CD8-positive, alpha-beta memory T cell (primary cell): ENCODE data around the gene PATJ. TPM values are rescaled to one million over a fixed set of nuclear protein-coding genes. Genes with fewer than 3 reads are reported as not detected.

Experiments used
- CTCF ChIA-PET: fragments of 350-600 bp; sonication (Branson Sonifier 250); formaldehyde crosslinking; loops from one replicate; lab custom pipeline; 2021; ENCODE audit warnings: antibody characterized with exemption; lab: Charles Lee
- POLR2A ChIA-PET: fragments of 350-600 bp; sonication (Branson Sonifier 250); formaldehyde crosslinking; loops from one replicate; lab custom pipeline; 2021; ENCODE audit warnings: antibody characterized with exemption; lab: Charles Lee
- DNase-seq, 5 donors: peaks; one replicate each; pipeline versions ENCODE4 v3.0.0 to v3.0.0-alpha.2; 2020 to 2022; ENCODE audit warnings: mixed read lengths in 1 of 5
- H3K27ac ChIP-seq: one replicate; pipeline ENCODE4 v1.7.0; 2013; ENCODE audit warnings: low read depth, mild to moderate bottlenecking, low read length, moderate library complexity
- H3K27me3 ChIP-seq: 2 replicates; pipeline ENCODE4 v1.7.0; 2013; ENCODE audit warnings: low read length, mild to moderate bottlenecking; ENCODE audit not compliant: insufficient read depth, poor library complexity, severe bottlenecking
- H3K36me3 ChIP-seq: 2 replicates; pipeline ENCODE4 v1.7.0; 2013; ENCODE audit warnings: mild to moderate bottlenecking, low read length, moderate library complexity; ENCODE audit not compliant: insufficient read depth
- H3K4me1 ChIP-seq: 2 replicates; pipeline ENCODE4 v1.7.0; 2013; ENCODE audit warnings: mild to moderate bottlenecking, low read length, moderate library complexity; ENCODE audit not compliant: insufficient read depth
- H3K4me3 ChIP-seq: 2 replicates; pipeline ENCODE4 v1.7.0; 2013; ENCODE audit warnings: mild to moderate bottlenecking, low read length
- H3K9me3 ChIP-seq: 2 replicates; pipeline ENCODE4 v1.7.0; 2013; ENCODE audit warnings: mild to moderate bottlenecking, low read length
- H3K27ac Mint-ChIP-seq, 8 donors: one replicate each; pipeline ENCODE4 v1.8.0; 2020 to 2021; ENCODE audit warnings: mixed read lengths in 8 of 8, mild to moderate bottlenecking in 6 of 8, inconsistent platforms in 3 of 8, moderate library complexity in 3 of 8
- H3K27me3 Mint-ChIP-seq, 2 donors: one replicate each; pipeline ENCODE4 v1.8.0; 2020 to 2021; ENCODE audit warnings: mixed read lengths in 2 of 2, mild to moderate bottlenecking in 1 of 2, moderate library complexity in 1 of 2
- H3K36me3 Mint-ChIP-seq, 3 donors: one replicate each; pipeline ENCODE4 v1.8.0; 2020 to 2021; ENCODE audit warnings: mixed read lengths in 3 of 3, inconsistent platforms in 1 of 3, mild to moderate bottlenecking in 1 of 3
- H3K4me1 Mint-ChIP-seq, 3 donors: one replicate each; pipeline ENCODE4 v1.8.0; 2020 to 2021; ENCODE audit warnings: mixed read lengths in 3 of 3, inconsistent platforms in 1 of 3, mild to moderate bottlenecking in 1 of 3
- H3K4me3 Mint-ChIP-seq, 7 donors: one replicate each; pipeline ENCODE4 v1.8.0; 2020 to 2021; ENCODE audit warnings: mixed read lengths in 7 of 7, mild to moderate bottlenecking in 6 of 7, moderate library complexity in 4 of 7, inconsistent platforms in 2 of 7
- H3K9me3 Mint-ChIP-seq, 5 donors: one replicate each; pipeline ENCODE4 v1.8.0; 2020 to 2022; ENCODE audit warnings: mixed read lengths in 5 of 5, mild to moderate bottlenecking in 3 of 5, moderate library complexity in 2 of 5, inconsistent platforms in 1 of 5
- polyA plus RNA-seq: library from polyadenylated mRNA; unstranded; fragments of 300-500 nt; fragmentation: Illumina TruSeq; gene quantifications from one replicate; pipeline ENCODE4 v1.2.3, GENCODE V29; 2021
- total RNA-seq, 2 experiments: library from RNA; stranded (reverse); gene quantifications; one replicate each; pipeline ENCODE4 v1.2.3, GENCODE V29; 2021

Gene PATJ
- total and polyA plus RNA-seq, 3 experiments from 2014 or later = 9.8 to 24.4 (median 10.3) TPM

GRCh38 chr1:62117018-62117750, 374.9 kb downstream of the PATJ start:
- no peaks in the 10 kb centered on the region for H3K9me3 ChIP-seq
- Mint-ChIP-seq H3K27ac (no peak overlapping the region), H3K4me1 (no peaks in the 10 kb centered on the region), H3K9me3 (no peaks in the 10 kb centered on the region), H3K36me3 (peaks cover 18 to 58% (median 18%) of the 10 kb centered on the region in 3 donors), H3K27me3 (no peaks in the 10 kb centered on the region), H3K4me3 (no peak overlapping the region)
- no peak overlapping the region for H3K4me3 ChIP-seq
- H3K36me3 ChIP-seq = no peaks in the 10 kb centered on the region
- no peak for DNase-seq
- ChIA-PET CTCF (interaction anchor here (1.5 to 2.0 kb wide), 2 partner anchors 14 to 34 kb away, joined by 4 to 5 read pairs; no protein-coding TSS in a partner anchor), POLR2A (interaction anchor here (0.7 kb wide), 1 partner anchor 14 kb away, joined by 6 read pairs; no protein-coding TSS in a partner anchor)
- H3K27me3 ChIP-seq = no peaks in the 10 kb centered on the region
- no peaks in the 10 kb centered on the region for H3K4me1 ChIP-seq
- H3K27ac ChIP-seq = no peak overlapping the region

- Histone ChIP-seq H3K27me3 (no peaks in the 10 kb centered on the region), H3K9me3 (no peaks in the 10 kb centered on the region), H3K4me3 (no peak overlapping the region), H3K4me1 (no peaks in the 10 kb centered on the region), H3K27ac (no peak overlapping the region), H3K36me3 (no peaks in the 10 kb centered on the region)
- DNase-seq = no peak
- Mint-ChIP-seq H3K9me3 (no peaks in the 10 kb centered on the region), H3K4me1 (no peaks in the 10 kb centered on the region), H3K36me3 (peaks cover 10 to 37% (median 19%) of the 10 kb centered on the region in 3 donors), H3K27me3 (no peaks in the 10 kb centered on the region), H3K4me3 (no peak overlapping the region), H3K27ac (no peak overlapping the region)
- ChIA-PET CTCF (interaction anchor here (1.7 kb wide), 1 partner anchor 44 kb away, joined by 3 read pairs; no protein-coding TSS in a partner anchor), POLR2A (no interaction called here)
These were observed 384.5 kb downstream of the PATJ start for GRCh38 chr1:62126579-62127290.

- no peak for DNase-seq
- H3K27me3 ChIP-seq = no peaks in the 10 kb centered on the region
- no peaks in the 10 kb centered on the region for H3K4me1 ChIP-seq
- ChIA-PET CTCF (interaction anchor here (1.5 kb wide), 1 partner anchor 618 kb away, joined by 3 read pairs; no protein-coding TSS in a partner anchor), POLR2A (no interaction called here)
- H3K4me3 ChIP-seq = no peak overlapping the region
- H3K9me3 ChIP-seq = no peaks in the 10 kb centered on the region
- Mint-ChIP-seq H3K27ac (no peak overlapping the region), H3K36me3 (peaks cover 10 to 45% (median 21%) of the 10 kb centered on the region in 3 donors), H3K9me3 (no peaks in the 10 kb centered on the region), H3K4me3 (no peak overlapping the region), H3K27me3 (peaks cover 0 to 1% of the 10 kb centered on the region in 2 donors), H3K4me1 (no peaks in the 10 kb centered on the region)
- H3K27ac ChIP-seq = no peak overlapping the region
- no peaks in the 10 kb centered on the region for H3K36me3 ChIP-seq
These were observed 386.5 kb downstream of the PATJ start for GRCh38 chr1:62128745-62129144.

GRCh38 chr1:62131093-62131725, 388.9 kb downstream of the PATJ start:
- peak overlapping the region in 1 of 8 donors; percentile 32 for H3K27ac Mint-ChIP-seq

GRCh38 chr1:62138029-62138428, 395.7 kb downstream of the PATJ start:
- Histone ChIP-seq H3K27me3 (no peaks in the 10 kb centered on the region), H3K27ac (no peak overlapping the region), H3K9me3 (no peaks in the 10 kb centered on the region), H3K4me1 (no peaks in the 10 kb centered on the region), H3K4me3 (no peak overlapping the region), H3K36me3 (no peaks in the 10 kb centered on the region)
- DNase-seq = no peak
- H3K4me3 Mint-ChIP-seq = no peak overlapping the region
- ChIA-PET POLR2A (no interaction called here), CTCF (no interaction called here)
- peaks cover 0 to 3% of the 10 kb centered on the region in 2 donors for H3K27me3 Mint-ChIP-seq
- no peaks in the 10 kb centered on the region for H3K4me1 Mint-ChIP-seq
- peaks cover 0 to 35% (median 8%) of the 10 kb centered on the region in 3 donors for H3K36me3 Mint-ChIP-seq
- H3K9me3 Mint-ChIP-seq = no peaks in the 10 kb centered on the region
- H3K27ac Mint-ChIP-seq = peak overlapping the region in 1 of 8 donors; percentile 43

More at GRCh38 chr1:62131093-62131725, 388.9 kb downstream of the PATJ start:
- no peak overlapping the region for H3K27ac ChIP-seq
- no peaks in the 10 kb centered on the region for H3K9me3 ChIP-seq
- no peaks in the 10 kb centered on the region for H3K36me3 ChIP-seq
- no peak for DNase-seq
- ChIA-PET CTCF (interaction anchor here (0.9 to 2.8 kb wide), 8 partner anchors 8 to 49 kb away, joined by 3 to 9 read pairs (median 4); no protein-coding TSS in a partner anchor), POLR2A (no interaction called here)
- peaks cover 0 to 1% of the 10 kb centered on the region in 2 donors for H3K27me3 Mint-ChIP-seq
- no peaks in the 10 kb centered on the region for H3K4me1 Mint-ChIP-seq
- no peaks in the 10 kb centered on the region for H3K27me3 ChIP-seq
- H3K4me1 ChIP-seq = no peaks in the 10 kb centered on the region
- H3K4me3 Mint-ChIP-seq = no peak overlapping the region
- H3K9me3 Mint-ChIP-seq = no peaks in the 10 kb centered on the region
- H3K36me3 Mint-ChIP-seq = peaks cover 10 to 52% (median 21%) of the 10 kb centered on the region in 3 donors
- no peak overlapping the region for H3K4me3 ChIP-seq

- Histone ChIP-seq H3K9me3 (no peaks in the 10 kb centered on the region), H3K36me3 (no peaks in the 10 kb centered on the region), H3K4me1 (no peaks in the 10 kb centered on the region), H3K4me3 (no peak overlapping the region), H3K27me3 (no peaks in the 10 kb centered on the region), H3K27ac (no peak overlapping the region)
- Mint-ChIP-seq H3K27ac (peak overlapping the region in 2 of 8 donors; percentile 46 to 48), H3K4me3 (no peak overlapping the region), H3K36me3 (peaks cover 0 to 31% (median 6%) of the 10 kb centered on the region in 3 donors), H3K27me3 (peaks cover 0 to 3% of the 10 kb centered on the region in 2 donors), H3K4me1 (no peaks in the 10 kb centered on the region), H3K9me3 (no peaks in the 10 kb centered on the region)
- POLR2A ChIA-PET = no interaction called here
- CTCF ChIA-PET = interaction anchor here (2.3 kb wide), 1 partner anchor 9 kb away, joined by 9 read pairs; no protein-coding TSS in a partner anchor
- DNase-seq = no peak
These were observed 397.1 kb downstream of the PATJ start for GRCh38 chr1:62139410-62139809.

- no peaks in the 10 kb centered on the region for H3K4me1 ChIP-seq
- ChIA-PET CTCF (interaction anchor here (1.0 to 2.3 kb wide), 2 partner anchors 10 to 13 kb away, joined by 3 to 9 read pairs; no protein-coding TSS in a partner anchor), POLR2A (no interaction called here)
- no peak for DNase-seq
- Mint-ChIP-seq H3K9me3 (no peaks in the 10 kb centered on the region), H3K36me3 (peaks cover 0 to 27% (median 4%) of the 10 kb centered on the region in 3 donors), H3K4me1 (no peaks in the 10 kb centered on the region), H3K4me3 (no peak overlapping the region), H3K27ac (peak overlapping the region in 1 of 8 donors; percentile 54), H3K27me3 (peaks cover 0 to 3% of the 10 kb centered on the region in 2 donors)
- no peak overlapping the region for H3K4me3 ChIP-seq
- no peaks in the 10 kb centered on the region for H3K27me3 ChIP-seq
- no peaks in the 10 kb centered on the region for H3K36me3 ChIP-seq
- H3K27ac ChIP-seq = no peak overlapping the region
- no peaks in the 10 kb centered on the region for H3K9me3 ChIP-seq
These were observed 398.4 kb downstream of the PATJ start for GRCh38 chr1:62140666-62141065.
